HUES6 (cell line): Measurements from ENCODE around the gene FCHSD2.
"Not testable (repeated sequence)": the region's sequence is repeated elsewhere in the genome, so short reads cannot be mapped to it uniquely, and the experiment has no call there.

Experiments used
- H3K27ac ChIP-seq: 2 replicates; pipeline ENCODE4 v1.7.0; 2013; ENCODE audit warnings: low read depth, mild to moderate bottlenecking, low read length, inconsistent platforms
- H3K27me3 ChIP-seq: 2 replicates; pipeline ENCODE4 v1.6.1; 2013; ENCODE audit warnings: low read length; ENCODE audit not compliant: control insufficient read depth, insufficient read depth
- H3K36me3 ChIP-seq: 2 replicates; pipeline ENCODE4 v1.6.1; 2013; ENCODE audit warnings: low read length; ENCODE audit not compliant: control insufficient read depth, insufficient read depth
- H3K4me1 ChIP-seq: 2 replicates; pipeline ENCODE4 v1.6.1; 2013; ENCODE audit warnings: low read length; ENCODE audit not compliant: control insufficient read depth, insufficient read depth
- H3K4me3 ChIP-seq: 2 replicates; pipeline ENCODE4 v1.5.1; 2013; ENCODE audit warnings: low read depth, low read length
- H3K9ac ChIP-seq: one replicate; pipeline ENCODE4 v1.6.1; 2013; ENCODE audit warnings: mild to moderate bottlenecking, low read length
- H3K9me3 ChIP-seq: 2 replicates; pipeline ENCODE4 v1.6.1; 2013; ENCODE audit warnings: low read depth, low read length; ENCODE audit not compliant: control insufficient read depth, insufficient read depth

The FCHSD2 gene

GRCh38 chr11:73137262-73137943, 4.7 kb downstream of the FCHSD2 start:
- H3K9ac ChIP-seq: no peak overlapping the region

GRCh38 chr11:73136722-73137121, 5.4 kb downstream of the FCHSD2 start:
- not testable (repeated sequence) for H3K27ac ChIP-seq, H3K9me3 ChIP-seq, H3K4me3 ChIP-seq, H3K27me3 ChIP-seq, H3K9ac ChIP-seq, H3K36me3 ChIP-seq
- peaks cover 13% of the 10 kb centered on the region for H3K4me1 ChIP-seq

More at GRCh38 chr11:73137262-73137943, 4.7 kb downstream of the FCHSD2 start:
- Histone ChIP-seq H3K27me3 (peaks cover 5% of the 10 kb centered on the region; the same call in 1 of the 2 replicates), H3K27ac (no peak overlapping the region), H3K4me1 (peaks cover 13% of the 10 kb centered on the region), H3K4me3 (no peak overlapping the region), H3K9me3 (no peaks in the 10 kb centered on the region), H3K36me3 (no peaks in the 10 kb centered on the region)

DNA sequence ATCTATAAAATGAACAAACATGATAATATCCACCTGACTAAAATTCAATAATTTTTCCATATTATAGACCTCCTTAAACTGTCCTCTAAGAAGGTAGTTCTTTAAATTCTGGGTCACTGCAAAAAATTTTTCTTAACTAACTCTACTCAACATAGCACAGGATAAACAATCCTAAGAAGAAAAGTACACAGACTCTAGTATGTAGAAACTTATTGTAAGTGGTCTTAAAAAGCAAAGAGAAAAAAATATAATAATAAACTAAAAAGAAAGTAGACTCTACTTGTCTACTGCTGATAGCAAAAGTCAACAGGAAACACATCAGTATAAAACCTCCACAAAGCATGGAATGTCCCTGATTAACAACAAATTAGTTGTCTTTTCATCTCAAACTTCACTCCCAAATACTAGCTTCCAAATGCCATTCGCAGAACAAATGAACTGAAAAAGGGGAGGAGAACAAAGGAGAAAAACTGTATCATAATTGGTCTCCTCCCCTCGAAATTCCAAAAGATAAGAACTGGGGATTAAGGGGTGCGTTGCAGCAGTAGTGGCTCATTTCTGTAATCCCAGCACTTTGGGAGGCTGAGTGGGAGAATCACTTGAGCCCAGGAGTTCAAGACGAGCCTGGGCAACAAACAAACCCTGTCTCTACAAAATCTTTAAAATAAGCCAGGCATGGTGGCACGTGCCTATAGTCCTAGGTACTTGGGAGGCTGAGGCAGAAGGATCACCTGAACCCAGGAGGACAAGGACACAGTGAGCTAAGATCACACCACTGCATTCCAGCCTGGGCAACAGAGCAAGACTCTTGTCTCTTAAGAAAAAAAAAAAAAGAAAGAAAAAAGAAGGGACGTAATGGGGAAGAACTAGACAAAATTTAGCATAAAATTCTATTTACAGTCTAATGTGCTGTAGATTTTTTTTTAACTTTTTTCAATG, 6.5 kb downstream of the FCHSD2 start:
- H3K9me3 ChIP-seq: no peaks in the 10 kb centered on the region
- H3K27me3 ChIP-seq: peaks cover under 1% of the 10 kb centered on the region; the same call in 1 of the 2 replicates
- no peak overlapping the region for H3K9ac ChIP-seq
- H3K4me3 ChIP-seq: no peak overlapping the region
- no peak overlapping the region for H3K27ac ChIP-seq
- no peaks in the 10 kb centered on the region for H3K36me3 ChIP-seq
- H3K4me1 ChIP-seq: peaks cover 13% of the 10 kb centered on the region

- not testable (repeated sequence) for H3K9ac ChIP-seq
Measured at GRCh38 chr11:73132349-73132748, 9.8 kb downstream of the FCHSD2 start.

GRCh38 chr11:73130181-73130580, 11.9 kb downstream of the FCHSD2 start:
- no peak overlapping the region for H3K4me3 ChIP-seq

More at GRCh38 chr11:73132349-73132748, 9.8 kb downstream of the FCHSD2 start:
- H3K9me3 ChIP-seq, H3K4me1 ChIP-seq, H3K27me3 ChIP-seq, H3K36me3 ChIP-seq, H3K27ac ChIP-seq, H3K4me3 ChIP-seq: not testable (repeated sequence)

DNA sequence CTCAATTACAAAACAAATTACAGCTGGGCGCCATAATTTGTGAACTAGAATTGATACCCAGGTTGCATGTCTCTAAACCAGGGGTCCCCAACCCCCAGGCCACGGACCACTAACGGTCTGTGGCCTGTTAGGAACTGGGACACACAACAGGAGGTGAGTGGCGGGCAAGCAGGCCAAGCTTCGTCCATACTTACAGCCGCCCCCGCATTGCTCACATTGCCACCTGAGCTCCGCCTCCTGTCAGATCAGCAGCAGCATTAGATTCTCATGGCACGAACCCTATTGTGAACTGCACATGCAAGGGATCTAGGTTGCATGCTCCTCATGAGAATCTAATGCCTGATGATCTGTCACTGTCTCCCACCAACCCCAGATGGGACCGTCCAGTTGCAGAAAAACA, 12.9 kb downstream of the FCHSD2 start:
- Histone ChIP-seq H3K9ac (no peak overlapping the region), H3K27ac (no peak overlapping the region), H3K4me3 (no peak overlapping the region), H3K4me1 (no peaks in the 10 kb centered on the region), H3K36me3 (no peaks in the 10 kb centered on the region), H3K9me3 (no peaks in the 10 kb centered on the region), H3K27me3 (no peaks in the 10 kb centered on the region)

More at GRCh38 chr11:73130181-73130580, 11.9 kb downstream of the FCHSD2 start:
- Histone ChIP-seq H3K27ac (no peak overlapping the region), H3K27me3 (no peaks in the 10 kb centered on the region), H3K36me3 (no peaks in the 10 kb centered on the region), H3K9me3 (no peaks in the 10 kb centered on the region), H3K9ac (no peak overlapping the region), H3K4me1 (no peaks in the 10 kb centered on the region)

DNA sequence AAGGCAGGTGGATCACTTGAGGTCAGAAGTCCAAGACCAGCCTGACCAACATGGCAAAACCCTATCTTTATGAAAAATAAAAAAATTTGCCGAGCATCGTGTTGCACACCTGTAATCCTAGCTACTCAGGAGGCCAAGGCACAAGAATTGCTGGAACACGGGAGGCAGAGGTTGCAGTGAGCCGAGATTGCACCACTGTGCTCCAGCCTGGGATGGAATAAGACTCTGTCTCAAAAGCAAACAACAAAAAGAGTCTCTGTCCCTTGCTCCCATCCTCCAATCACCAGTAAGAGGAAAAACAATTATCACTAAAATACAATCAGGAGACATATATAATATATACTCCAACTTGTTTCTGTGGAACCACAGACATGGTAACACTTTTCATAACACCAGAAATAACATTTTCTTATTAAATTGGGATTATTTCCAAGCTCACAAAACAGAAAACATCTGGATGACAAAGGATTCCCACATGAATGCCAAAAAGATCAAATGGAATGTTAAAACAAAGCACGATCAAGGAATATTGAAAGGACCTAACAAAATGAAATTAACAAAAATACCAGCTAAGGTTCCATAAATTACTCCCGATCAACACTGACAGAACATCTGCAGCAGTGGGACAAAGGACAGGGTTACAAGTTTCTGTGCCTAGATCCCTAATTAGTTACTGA, 15.2 kb downstream of the FCHSD2 start:
- no peak overlapping the region for H3K4me3 ChIP-seq
- H3K4me1 ChIP-seq: no peaks in the 10 kb centered on the region
- no peaks in the 10 kb centered on the region for H3K27me3 ChIP-seq
- H3K9ac ChIP-seq: no peak overlapping the region
- no peaks in the 10 kb centered on the region for H3K9me3 ChIP-seq
- H3K36me3 ChIP-seq: no peaks in the 10 kb centered on the region
- no peak overlapping the region for H3K27ac ChIP-seq

DNA sequence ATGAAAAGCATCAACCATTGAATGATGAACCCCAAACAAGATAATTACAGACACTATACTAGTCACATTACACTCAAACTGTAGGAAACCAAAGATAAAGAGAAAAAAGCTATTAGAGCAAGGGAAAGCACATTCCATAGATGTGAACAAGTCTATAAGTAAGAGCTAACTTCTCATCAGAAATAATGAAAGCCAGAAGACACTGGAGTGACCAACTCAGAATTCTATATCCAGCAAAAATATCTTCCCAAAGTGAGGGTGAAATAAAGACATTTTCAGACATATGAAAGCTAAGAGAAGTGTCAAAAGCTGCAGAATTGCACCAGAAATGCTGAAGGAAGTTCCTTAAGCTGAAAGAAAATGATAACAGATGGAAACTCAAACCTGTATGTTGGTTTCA, 17.3 kb downstream of the FCHSD2 start:
- no peak overlapping the region for H3K9ac ChIP-seq
- H3K9me3 ChIP-seq: no peaks in the 10 kb centered on the region
- H3K4me3 ChIP-seq: no peak overlapping the region
- no peaks in the 10 kb centered on the region for H3K27me3 ChIP-seq
- H3K27ac ChIP-seq: no peak overlapping the region
- H3K4me1 ChIP-seq: no peaks in the 10 kb centered on the region
- no peaks in the 10 kb centered on the region for H3K36me3 ChIP-seq

DNA sequence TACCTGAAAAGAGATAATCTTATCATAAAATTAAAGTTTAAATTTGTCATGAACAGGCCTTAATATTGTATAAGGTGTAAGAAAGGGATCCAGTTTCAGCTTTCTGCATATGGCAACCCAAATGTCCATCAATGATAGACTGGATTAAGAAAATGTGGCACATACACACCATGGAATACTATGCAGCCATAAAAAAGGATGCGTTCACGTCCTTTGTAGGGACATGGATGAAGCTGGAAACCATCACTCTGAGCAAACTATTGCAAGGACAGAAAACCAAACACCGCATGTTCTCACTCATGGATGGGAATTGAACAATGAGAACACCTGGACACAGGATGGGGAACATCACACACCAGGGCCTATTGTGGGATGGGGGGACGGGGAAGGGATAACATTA, 18.2 kb downstream of the FCHSD2 start:
- not testable (repeated sequence) for H3K27ac ChIP-seq, H3K4me1 ChIP-seq, H3K27me3 ChIP-seq, H3K4me3 ChIP-seq, H3K9ac ChIP-seq, H3K36me3 ChIP-seq, H3K9me3 ChIP-seq

GRCh38 chr11:73121692-73122091, 20.4 kb downstream of the FCHSD2 start:
- Histone ChIP-seq H3K9me3 (no peaks in the 10 kb centered on the region), H3K9ac (no peak overlapping the region), H3K36me3 (no peaks in the 10 kb centered on the region), H3K4me3 (no peak overlapping the region), H3K4me1 (no peaks in the 10 kb centered on the region), H3K27ac (no peak overlapping the region), H3K27me3 (no peaks in the 10 kb centered on the region)

GRCh38 chr11:73117071-73117470, 25.0 kb downstream of the FCHSD2 start:
- H3K36me3 ChIP-seq: no peaks in the 10 kb centered on the region
- H3K4me3 ChIP-seq: no peak overlapping the region
- no peak overlapping the region for H3K9ac ChIP-seq
- H3K4me1 ChIP-seq: no peaks in the 10 kb centered on the region
- no peaks in the 10 kb centered on the region for H3K27me3 ChIP-seq
- H3K27ac ChIP-seq: no peak overlapping the region
- H3K9me3 ChIP-seq: no peaks in the 10 kb centered on the region
